HUES6 (cell line): ENCODE measurements around the gene HSPA14.
A peak's percentile ranks its signal among the peaks of the same experiment; 100 is the strongest.
"Not testable (repeated sequence)": the region's sequence is repeated elsewhere in the genome, so short reads cannot be mapped to it uniquely, and the experiment has no call there.

Experiments
- H3K27ac ChIP-seq: 2 replicates; pipeline ENCODE4 v1.7.0; 2013; ENCODE audit warnings: low read depth, mild to moderate bottlenecking, low read length, inconsistent platforms
- H3K27me3 ChIP-seq: 2 replicates; pipeline ENCODE4 v1.6.1; 2013; ENCODE audit warnings: low read length; ENCODE audit not compliant: control insufficient read depth, insufficient read depth
- H3K36me3 ChIP-seq: 2 replicates; pipeline ENCODE4 v1.6.1; 2013; ENCODE audit warnings: low read length; ENCODE audit not compliant: control insufficient read depth, insufficient read depth
- H3K4me1 ChIP-seq: 2 replicates; pipeline ENCODE4 v1.6.1; 2013; ENCODE audit warnings: low read length; ENCODE audit not compliant: control insufficient read depth, insufficient read depth
- H3K4me3 ChIP-seq: 2 replicates; pipeline ENCODE4 v1.5.1; 2013; ENCODE audit warnings: low read depth, low read length
- H3K9ac ChIP-seq: one replicate; pipeline ENCODE4 v1.6.1; 2013; ENCODE audit warnings: mild to moderate bottlenecking, low read length
- H3K9me3 ChIP-seq: 2 replicates; pipeline ENCODE4 v1.6.1; 2013; ENCODE audit warnings: low read depth, low read length; ENCODE audit not compliant: control insufficient read depth, insufficient read depth

Gene HSPA14

GRCh38 chr10:14837757-14838581 lies at the start of gene HSPA14, which contains the start of the genes CDNF and MSANTD7:
Gene HSPA14 (plus strand): TSS chr10:14838306. CDS start chr10:14838403, 97 bp downstream.
Gene CDNF (minus strand): TSS chr10:14838037. CDS start chr10:14837946, 91 bp downstream.
Gene MSANTD7 (plus strand): TSS chr10:14838306. CDS start chr10:14842285, 3,979 bp downstream.
- no peaks in the 10 kb centered on the region for H3K27me3 ChIP-seq
- H3K4me3 ChIP-seq = peak within 1 kb of the TSS; percentile 88
- H3K27ac ChIP-seq = peak within 1 kb of the TSS; percentile 87
- H3K36me3 ChIP-seq = peaks cover 30% of the 10 kb centered on the region
- no peaks in the 10 kb centered on the region for H3K9me3 ChIP-seq
- peak within 1 kb of the TSS; percentile 94 for H3K9ac ChIP-seq
- H3K4me1 ChIP-seq = peaks cover 11% of the 10 kb centered on the region

- H3K4me1 ChIP-seq = no peaks in the 10 kb centered on the region
- no peak overlapping the region for H3K27ac ChIP-seq
Measured at GRCh38 chr10:14798636-14799035, 39.5 kb upstream of the HSPA14 start.

GRCh38 chr10:14800397-14800796 lies 37.7 kb upstream of the HSPA14 start:
- no peak overlapping the region for H3K9ac ChIP-seq
- H3K27ac ChIP-seq = no peak overlapping the region
- no peaks in the 10 kb centered on the region; the same call in 1 of the 2 replicates for H3K27me3 ChIP-seq
- no peak overlapping the region for H3K4me3 ChIP-seq
- no peaks in the 10 kb centered on the region for H3K4me1 ChIP-seq
- no peaks in the 10 kb centered on the region for H3K9me3 ChIP-seq
- H3K36me3 ChIP-seq = no peaks in the 10 kb centered on the region

More at GRCh38 chr10:14798636-14799035, 39.5 kb upstream of the HSPA14 start:
- no peaks in the 10 kb centered on the region; the same call in 1 of the 2 replicates for H3K27me3 ChIP-seq
- no peaks in the 10 kb centered on the region for H3K9me3 ChIP-seq
- no peaks in the 10 kb centered on the region for H3K36me3 ChIP-seq
- H3K4me3 ChIP-seq = no peak overlapping the region
- no peak overlapping the region for H3K9ac ChIP-seq

- Histone ChIP-seq H3K4me3 (no peak overlapping the region), H3K4me1 (no peaks in the 10 kb centered on the region), H3K27ac (no peak overlapping the region)
Measured at GRCh38 chr10:14801723-14802122, 36.4 kb upstream of the HSPA14 start.

GRCh38 chr10:14803827-14804226 lies 34.3 kb upstream of the HSPA14 start:
- Histone ChIP-seq H3K4me1 (no peaks in the 10 kb centered on the region), H3K9ac (no peak overlapping the region), H3K4me3 (no peak overlapping the region), H3K9me3 (no peaks in the 10 kb centered on the region), H3K36me3 (no peaks in the 10 kb centered on the region), H3K27ac (no peak overlapping the region), H3K27me3 (no peaks in the 10 kb centered on the region; the same call in 1 of the 2 replicates)

More at GRCh38 chr10:14801723-14802122, 36.4 kb upstream of the HSPA14 start:
- no peaks in the 10 kb centered on the region; the same call in 1 of the 2 replicates for H3K27me3 ChIP-seq
- no peak overlapping the region for H3K9ac ChIP-seq
- H3K36me3 ChIP-seq = no peaks in the 10 kb centered on the region
- no peaks in the 10 kb centered on the region for H3K9me3 ChIP-seq

GRCh38 chr10:14806318-14806717 lies 31.8 kb upstream of the HSPA14 start:
- no peak overlapping the region for H3K27ac ChIP-seq
- no peak overlapping the region for H3K9ac ChIP-seq
- H3K4me1 ChIP-seq = no peaks in the 10 kb centered on the region; the same call in 1 of the 2 replicates
- no peaks in the 10 kb centered on the region for H3K36me3 ChIP-seq
- H3K4me3 ChIP-seq = no peak overlapping the region
- no peaks in the 10 kb centered on the region for H3K27me3 ChIP-seq
- no peaks in the 10 kb centered on the region for H3K9me3 ChIP-seq

GRCh38 chr10:14810969-14811953 lies 26.8 kb upstream of the HSPA14 start:
- Histone ChIP-seq H3K27ac (no peak overlapping the region), H3K9ac (no peak overlapping the region), H3K4me1 (no peaks in the 10 kb centered on the region; the same call in 1 of the 2 replicates), H3K27me3 (no peaks in the 10 kb centered on the region), H3K9me3 (no peaks in the 10 kb centered on the region), H3K36me3 (no peaks in the 10 kb centered on the region), H3K4me3 (no peak overlapping the region)

GRCh38 chr10:14812271-14812670 lies 25.8 kb upstream of the HSPA14 start:
- Histone ChIP-seq H3K27me3 (no peaks in the 10 kb centered on the region), H3K36me3 (no peaks in the 10 kb centered on the region), H3K4me3 (no peak overlapping the region), H3K9ac (no peak overlapping the region), H3K9me3 (no peaks in the 10 kb centered on the region), H3K4me1 (no peaks in the 10 kb centered on the region; the same call in 1 of the 2 replicates), H3K27ac (no peak overlapping the region)

GRCh38 chr10:14815681-14816080 lies 22.4 kb upstream of the HSPA14 start:
- no peak overlapping the region for H3K4me3 ChIP-seq
- no peaks in the 10 kb centered on the region for H3K27me3 ChIP-seq
- H3K27ac ChIP-seq = no peak overlapping the region
- H3K9ac ChIP-seq = no peak overlapping the region
- H3K4me1 ChIP-seq = peaks cover 2% of the 10 kb centered on the region; the same call in 1 of the 2 replicates
- H3K9me3 ChIP-seq = no peaks in the 10 kb centered on the region
- H3K36me3 ChIP-seq = no peaks in the 10 kb centered on the region

GRCh38 chr10:14816717-14817116 lies 21.4 kb upstream of the HSPA14 start:
- H3K9me3 ChIP-seq, H3K27me3 ChIP-seq, H3K4me1 ChIP-seq, H3K9ac ChIP-seq, H3K4me3 ChIP-seq, H3K27ac ChIP-seq, H3K36me3 ChIP-seq: not testable (repeated sequence)
